Transverse colon (tissue), 4 donors: Measurements from ENCODE around the gene MTURN.

Source experiments
- CTCF ChIP-seq, 5 experiments: fragments of 200-600 bp in 3 of 5; fragments of 450-650 bp in 2 of 5; sonication (generic) in 3 of 5; IDR thresholded peaks; 1 replicate in 2 of 5; 2 replicates in 3 of 5; pipeline ENCODE4 v1.5.1; 2016 to 2017; ENCODE audit warnings: antibody characterized with exemption in 5 of 5, inconsistent platforms in 3 of 5, mild to moderate bottlenecking in 2 of 5, moderate library complexity in 1 of 5
- POLR2AphosphoS5 ChIP-seq, 3 donors: sonication (generic); formaldehyde crosslinking; IDR thresholded peaks; one replicate each; pipeline ENCODE4 v1.6.1; 2016; ENCODE audit warnings: antibody characterized with exemption in 3 of 3

- TF ChIP-seq POLR2AphosphoS5 (IDR thresholded peaks at IDR 0.05) (no peak), CTCF (IDR thresholded peaks at IDR 0.05) (no peak)
Measured at GRCh38 chr7:30176463-30177109, 41.8 kb downstream of the MTURN start.
